GM03348 (cell line): Measurements from ENCODE around the gene ANXA10.
"Not testable (repeated sequence)": the region's sequence is repeated elsewhere in the genome, so short reads cannot be mapped to it uniquely, and the experiment has no call there.

ENCODE experiments used
- DNase-seq: peaks from one replicate; pipeline ENCODE4 v3.0.0; 2012; ENCODE audit warnings: low spot score

The ANXA10 gene

DNA sequence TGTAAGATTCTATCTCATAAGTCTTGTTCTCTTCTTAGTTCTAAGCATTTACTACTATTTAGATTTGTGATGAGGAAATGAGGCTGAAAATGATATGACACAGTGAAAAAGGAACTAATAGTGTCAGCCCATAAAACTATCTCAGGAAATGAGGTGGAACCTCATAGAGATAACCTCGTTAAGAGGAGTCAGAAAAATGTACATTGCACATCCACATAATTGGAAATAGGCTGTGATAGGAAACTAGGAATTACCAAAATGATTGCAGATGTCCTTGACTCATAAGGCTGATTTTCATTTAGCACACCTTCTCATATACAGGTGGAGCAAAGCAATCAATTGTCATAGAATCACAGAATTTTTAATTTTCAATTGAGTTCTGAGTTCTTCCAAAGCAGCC lies 26.8 kb downstream of the ANXA10 start:
- DNase-seq = no peak

GRCh38 chr4:168119890-168120289 lies 27.6 kb downstream of the ANXA10 start:
- DNase-seq = peak; percentile 3

DNA sequence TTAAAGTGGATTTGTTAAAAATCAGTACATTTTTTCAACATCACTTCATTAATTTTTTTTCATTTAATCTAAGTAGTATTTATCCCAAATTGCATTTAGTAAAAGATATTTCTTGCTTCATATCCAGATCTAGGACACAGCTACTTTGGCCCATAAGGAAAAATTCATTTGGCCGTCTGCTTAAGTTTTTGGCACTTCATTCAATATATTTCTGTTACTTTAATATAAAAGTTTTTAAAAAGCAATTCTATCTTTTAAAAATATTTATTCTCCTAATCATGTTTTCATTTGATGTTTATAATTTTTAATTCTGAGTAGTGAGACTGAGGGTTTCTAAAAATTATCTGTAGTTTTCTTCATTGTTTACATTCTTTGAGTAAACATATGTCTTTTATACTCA lies 28.5 kb downstream of the ANXA10 start:
- DNase-seq = no peak

GRCh38 chr4:168124008-168124641 lies 31.8 kb downstream of the ANXA10 start:
- DNase-seq = peak; percentile 33

DNA sequence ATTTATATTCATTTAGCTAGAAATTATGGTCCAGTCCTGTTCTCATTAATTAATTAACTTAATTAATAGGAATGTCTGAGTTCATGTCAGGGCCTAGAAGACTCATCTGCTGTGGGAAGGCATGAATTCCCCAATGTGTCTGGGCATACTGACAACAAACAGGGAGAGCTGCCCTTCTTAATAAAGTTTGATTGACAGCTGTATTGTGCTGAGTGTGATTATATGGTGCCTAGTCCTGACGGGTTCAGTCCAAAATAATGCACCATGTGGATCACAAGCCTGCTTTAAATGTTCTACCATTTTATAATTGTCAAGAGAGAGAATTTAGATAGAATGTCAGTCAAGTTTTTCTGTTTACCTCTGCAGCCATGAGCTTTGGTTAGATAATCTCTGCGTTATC lies 34.6 kb downstream of the ANXA10 start:
- no peak for DNase-seq

DNA sequence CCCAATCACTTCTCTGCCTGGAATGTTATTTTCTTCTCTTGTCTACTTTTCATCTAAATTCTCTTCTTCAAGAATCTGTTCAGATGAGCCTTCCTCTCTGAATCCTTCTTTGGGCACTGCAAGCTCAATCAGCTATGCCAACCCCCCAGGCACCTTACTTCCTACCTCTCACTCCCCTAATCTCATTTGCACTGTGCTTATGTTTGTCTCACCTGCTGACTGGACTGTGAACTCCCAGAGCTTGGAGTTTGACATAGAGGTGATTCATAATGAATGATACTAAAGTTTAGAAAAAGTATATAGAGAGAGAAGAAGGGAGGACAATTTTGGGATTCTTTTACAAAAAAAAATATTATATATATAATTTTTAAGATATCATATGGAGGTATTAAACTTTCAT lies 36.3 kb downstream of the ANXA10 start:
- DNase-seq = no peak

DNA sequence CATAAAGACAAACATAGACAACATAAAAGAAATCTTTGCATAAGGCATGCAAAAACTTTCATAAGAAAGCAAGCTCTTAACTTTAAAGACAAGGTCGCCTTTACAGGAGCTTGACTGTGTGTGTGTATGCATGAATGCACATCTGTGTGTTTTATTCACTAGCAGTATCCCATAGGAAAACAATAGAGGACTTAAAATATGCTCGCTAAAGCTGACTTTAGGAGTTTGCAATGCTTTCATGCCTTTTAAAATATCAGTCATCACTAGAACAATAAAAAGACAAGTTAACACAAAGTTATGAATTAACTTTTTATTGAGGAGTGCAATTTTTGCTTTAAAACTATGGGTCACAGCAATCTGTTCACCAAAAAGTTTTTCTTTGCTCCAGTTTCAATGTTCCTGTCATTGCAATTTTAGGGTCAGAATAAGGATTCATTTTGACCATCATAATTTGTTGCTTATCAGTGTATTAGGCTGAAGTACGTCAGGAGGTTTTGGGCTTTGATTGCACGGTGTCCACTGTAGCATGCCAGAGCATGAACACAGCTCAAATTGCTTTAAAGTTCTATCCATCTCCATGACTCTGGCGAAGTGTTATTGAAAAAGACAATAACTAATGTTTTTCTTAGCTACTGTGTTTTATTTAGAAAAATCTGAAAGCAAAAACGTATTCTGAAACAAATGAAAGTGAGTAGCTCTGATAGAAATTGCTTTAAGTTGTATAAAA lies 36.9 kb downstream of the ANXA10 start:
- no peak for DNase-seq

- no peak for DNase-seq
Observed at GRCh38 chr4:168129802-168130201, 37.5 kb downstream of the ANXA10 start.

DNA sequence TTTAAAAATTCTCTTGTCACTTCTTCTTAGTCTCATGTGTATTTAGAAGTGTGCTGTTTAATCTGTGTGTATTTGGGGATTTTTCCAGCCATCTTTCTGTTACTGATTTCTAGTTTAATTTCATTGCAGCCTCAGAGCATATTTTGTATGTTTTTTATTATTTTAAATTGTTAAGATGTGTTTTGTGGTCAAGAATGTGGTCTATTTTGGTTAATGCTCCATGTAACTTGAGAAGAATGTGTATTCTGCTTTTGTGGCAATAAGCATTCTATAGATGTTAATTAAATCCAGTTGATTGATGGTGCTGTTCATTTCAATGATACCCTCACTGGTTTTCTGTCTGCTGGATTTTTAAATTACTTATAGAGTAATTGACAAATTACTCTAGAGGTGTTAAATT lies 38.9 kb downstream of the ANXA10 start:
- no peak for DNase-seq

DNA sequence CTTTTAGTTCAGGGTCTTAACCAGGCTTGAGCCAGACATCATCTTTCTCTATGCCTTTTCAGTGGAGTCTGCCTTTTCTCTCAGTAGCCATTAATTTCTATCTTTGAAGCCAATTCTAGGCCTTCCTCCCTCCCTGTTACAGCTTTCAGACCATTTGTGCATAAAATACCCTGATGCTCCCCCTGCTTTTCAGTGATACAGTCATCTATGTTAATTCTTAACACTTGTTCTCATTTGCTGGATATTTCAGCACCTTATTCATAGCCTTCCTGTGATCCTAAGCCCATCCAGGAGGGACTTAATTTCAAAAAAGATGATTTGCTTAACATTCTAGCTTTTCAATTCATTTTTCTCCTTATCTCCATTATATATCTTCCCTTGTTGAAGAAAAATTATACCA lies 42.3 kb downstream of the ANXA10 start:
- no peak for DNase-seq

DNA sequence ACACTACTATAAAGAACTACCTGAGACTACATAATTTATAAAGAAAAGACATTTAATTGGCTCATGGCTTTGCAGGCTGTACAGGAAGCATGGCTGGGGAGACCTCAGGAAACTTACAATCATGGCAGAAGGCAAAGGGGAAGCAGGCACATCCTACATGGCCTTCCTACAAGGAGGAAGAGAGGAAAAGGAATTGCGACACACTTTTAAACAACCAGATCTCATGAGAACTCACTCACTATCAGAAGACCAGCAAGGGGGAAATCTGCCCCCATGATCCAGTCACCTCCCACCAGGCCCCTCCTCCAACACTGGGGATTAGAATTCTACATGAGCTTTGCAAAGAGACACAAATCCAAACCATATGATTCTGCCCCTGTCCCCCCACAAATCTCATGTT lies 43.5 kb downstream of the ANXA10 start:
- not testable (repeated sequence) for DNase-seq

DNA sequence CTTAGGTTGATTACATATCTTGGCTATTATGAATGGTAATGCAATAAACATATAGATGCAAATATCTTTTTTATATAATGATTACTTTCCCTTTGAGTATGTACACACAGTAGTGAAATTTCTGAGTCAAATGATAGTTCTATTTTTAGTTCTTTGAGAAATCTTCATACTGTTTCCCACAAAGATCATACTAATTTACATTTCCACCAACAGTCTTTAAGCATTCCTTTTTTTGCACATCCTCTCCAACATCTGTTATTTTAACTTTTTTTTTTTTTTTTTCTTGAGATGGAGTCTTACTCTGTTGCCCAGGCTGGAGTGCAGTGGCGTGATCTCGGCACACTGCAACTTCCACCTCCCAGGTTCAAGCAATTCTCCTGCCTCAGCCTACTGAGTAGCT lies 45.4 kb downstream of the ANXA10 start:
- DNase-seq = not testable (repeated sequence)

DNA sequence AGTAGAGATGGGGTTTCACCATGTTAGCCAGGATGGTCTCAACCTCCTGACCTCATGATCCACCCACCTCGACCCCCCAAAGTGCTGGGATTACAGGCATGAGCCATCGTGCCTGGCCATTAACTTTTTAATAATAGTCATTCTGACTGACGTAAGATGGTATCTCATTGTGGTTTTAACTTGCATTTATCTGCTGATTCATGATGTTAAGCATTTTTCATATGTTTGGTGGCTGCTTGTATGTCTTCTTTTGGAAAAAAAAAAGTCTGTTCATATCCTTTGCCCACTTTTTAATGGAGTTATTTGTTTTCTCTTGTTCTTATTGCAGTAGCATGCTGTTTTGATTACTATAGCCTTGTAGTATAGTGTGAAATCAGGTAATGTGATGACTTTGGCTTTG lies 45.8 kb downstream of the ANXA10 start:
- DNase-seq = no peak

DNA sequence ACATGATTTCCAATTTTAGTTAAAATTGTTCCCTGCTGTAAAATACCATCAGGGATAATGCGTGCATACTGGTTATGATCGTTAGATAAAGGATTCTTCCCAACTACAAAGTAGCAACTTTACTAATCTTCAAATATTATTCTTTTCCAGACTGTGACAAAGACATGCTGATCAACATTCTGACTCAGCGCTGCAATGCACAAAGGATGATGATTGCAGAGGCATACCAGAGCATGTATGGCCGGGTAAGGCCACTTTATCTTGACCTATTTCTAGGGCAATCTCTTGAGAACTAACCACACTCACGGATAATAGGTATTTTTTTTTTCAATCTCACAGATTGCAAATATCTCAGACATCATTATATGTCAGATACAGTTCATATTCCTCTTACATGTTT lies 47.0 kb downstream of the ANXA10 start:
- no peak for DNase-seq

DNA sequence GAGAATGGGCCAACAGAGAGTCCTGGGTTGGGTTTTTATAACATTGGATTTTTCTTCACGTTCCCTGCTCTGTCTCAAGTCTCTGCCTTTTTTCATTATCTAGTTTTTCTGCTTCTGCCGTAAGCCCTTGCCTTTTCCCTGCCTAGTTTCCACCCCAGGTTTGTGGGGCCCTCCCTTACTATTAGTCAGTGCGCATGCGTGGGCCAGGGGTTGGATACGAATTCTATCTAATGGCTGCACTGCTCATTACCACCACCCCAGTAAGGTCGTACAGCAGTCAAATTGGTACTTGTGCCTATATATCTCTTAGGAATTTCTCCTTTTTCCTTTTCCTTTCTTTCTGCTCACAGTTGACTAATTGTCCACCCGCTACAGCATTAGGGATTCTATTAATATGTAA lies 49.4 kb downstream of the ANXA10 start:
- DNase-seq = no peak

DNA sequence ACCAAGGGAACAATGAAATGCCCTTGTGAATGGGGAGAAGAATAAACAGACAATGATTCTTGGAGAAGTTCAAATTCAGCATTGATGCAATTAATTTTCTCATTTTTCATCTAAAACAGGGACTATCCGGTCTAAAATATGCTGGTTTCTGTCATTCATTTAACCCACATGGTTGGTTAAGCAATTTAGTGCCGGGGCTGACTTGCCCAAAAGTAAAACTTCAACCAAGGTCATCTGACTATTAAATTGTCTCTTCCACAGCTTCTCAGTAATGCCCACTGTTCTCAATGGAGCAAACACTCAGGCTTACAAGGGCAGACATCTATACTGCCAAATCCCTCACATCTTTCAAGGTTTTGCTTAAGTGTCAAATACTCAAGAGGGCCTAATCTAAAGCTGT lies 51.3 kb downstream of the ANXA10 start:
- no peak for DNase-seq

GRCh38 chr4:168150420-168151050 lies 58.2 kb downstream of the ANXA10 start:
- no peak for DNase-seq

GRCh38 chr4:168151327-168151726 lies 59.0 kb downstream of the ANXA10 start:
- DNase-seq = no peak

GRCh38 chr4:168152837-168153500 lies 60.6 kb downstream of the ANXA10 start:
- no peak for DNase-seq

DNA sequence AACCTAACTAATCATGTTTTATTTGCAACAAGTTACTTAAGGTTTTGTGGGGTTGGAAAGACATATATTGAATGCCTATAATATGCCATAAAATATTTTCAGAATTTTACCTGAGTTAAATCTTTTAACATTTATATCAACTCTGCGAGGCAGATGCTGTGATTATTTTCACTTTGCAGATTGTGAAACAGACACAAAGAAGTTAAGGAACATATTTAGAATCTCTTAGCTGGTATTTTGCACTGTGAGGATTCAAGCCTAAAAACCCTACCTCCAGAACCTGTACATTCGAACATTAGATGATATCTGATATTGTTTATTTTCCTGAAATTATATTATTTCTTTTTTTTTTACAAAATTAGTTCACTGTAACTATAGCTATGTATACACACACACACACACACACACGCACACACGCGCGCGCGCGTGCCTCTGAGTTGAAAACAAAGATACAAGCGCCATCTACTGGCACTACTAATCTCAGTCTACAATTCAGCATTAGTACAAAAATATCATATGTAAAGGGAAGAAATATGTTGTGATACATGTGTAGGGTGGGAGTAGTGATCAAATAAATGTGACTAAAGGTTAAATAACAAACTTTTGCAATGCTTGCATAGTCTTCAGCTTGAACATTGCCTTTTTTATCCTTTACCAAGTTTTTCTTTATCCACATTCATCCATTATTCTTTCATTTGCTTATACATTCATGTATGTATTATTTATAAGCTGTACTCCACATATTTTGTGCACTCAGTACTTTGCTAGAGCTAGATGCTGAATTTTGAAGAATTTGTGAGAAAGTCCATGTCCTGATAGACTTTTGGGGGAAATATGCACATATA lies 61.5 kb downstream of the ANXA10 start:
- DNase-seq = peak; percentile 40

DNA sequence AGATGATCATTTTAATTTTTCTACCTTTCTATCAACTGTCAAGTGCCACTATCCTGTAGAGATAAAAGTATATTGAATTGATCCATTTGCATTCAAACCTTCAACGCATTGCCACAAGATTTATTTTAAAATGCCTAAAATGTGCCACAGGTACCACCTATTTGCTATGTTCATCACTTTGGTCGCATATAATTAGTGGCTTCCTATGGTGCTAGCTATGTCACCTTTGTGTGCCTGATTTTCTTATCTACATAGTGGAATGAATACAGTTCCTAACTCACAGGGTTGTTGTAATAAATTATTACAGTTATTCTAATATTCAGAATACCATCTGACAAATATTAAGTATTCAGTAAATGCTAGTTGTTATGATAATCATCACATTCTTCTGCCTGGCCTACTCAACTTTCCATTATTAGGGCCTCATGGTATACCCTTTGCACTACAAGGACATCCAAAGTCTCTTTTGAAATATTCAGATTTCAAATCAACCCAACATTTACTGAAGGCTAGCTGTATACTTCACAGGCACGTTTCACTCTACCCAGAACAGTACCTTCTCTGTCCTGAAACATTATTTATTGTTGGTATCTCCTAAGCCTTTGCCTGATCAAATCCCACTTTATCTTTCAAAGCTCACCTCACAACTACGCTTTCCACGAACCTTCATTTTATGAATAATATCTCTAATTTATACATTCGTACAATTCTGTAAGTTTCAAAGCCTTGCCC lies 62.4 kb downstream of the ANXA10 start:
- no peak for DNase-seq
